ENCODE results near the gene PRR16.
"Not testable (repeated sequence)": the region's sequence is repeated elsewhere in the genome, so short reads cannot be mapped to it uniquely, and the experiment has no call there.

- TF ChIP-seq CTCF (IDR thresholded peaks at IDR 0.05; ENCODE audit: low read depth, low read length); POLR2A (IDR thresholded peaks at IDR 0.05; ENCODE audit: extremely low read depth, insufficient read length): not testable (repeated sequence)
Observed at GRCh38 chr5:120426633-120427275, 37.3 kb upstream of the PRR16 start.
